Ascending aorta (tissue), 2 donors: Measurements from ENCODE around the gene PYGB. TPM values are rescaled to one million over a fixed set of nuclear protein-coding genes. Genes with fewer than 3 reads are reported as not detected.
"Not testable (repeated sequence)": the region's sequence is repeated elsewhere in the genome, so short reads cannot be mapped to it uniquely, and the experiment has no call there.

Experiments
- DNase-seq, 2 donors: peaks; one replicate each; pipeline ENCODE4 v3.0.0-alpha.2; 2019; ENCODE audit warnings: low spot score in 2 of 2
- H3K27ac ChIP-seq, 2 donors: fragments of 200-600 bp; sonication (generic); one replicate each; pipeline ENCODE4 v1.5.1; 2016 to 2017; ENCODE audit warnings: mild to moderate bottlenecking in 1 of 2
- H3K27me3 ChIP-seq: fragments of 200-600 bp; sonication (generic); one replicate; pipeline ENCODE4 v1.5.1; 2017
- H3K36me3 ChIP-seq, 2 donors: fragments of 200-600 bp; sonication (generic); one replicate each; pipeline ENCODE4 v1.5.1; 2016
- H3K4me1 ChIP-seq, 2 donors: fragments of 200-600 bp; sonication (generic); one replicate each; pipeline ENCODE4 v1.5.1; 2016 to 2017; ENCODE audit warnings: mild to moderate bottlenecking in 1 of 2
- H3K4me3 ChIP-seq, 2 donors: fragments of 200-600 bp; sonication (generic); one replicate each; pipeline ENCODE4 v1.5.1; 2016 to 2017; ENCODE audit warnings: mild to moderate bottlenecking in 1 of 2
- H3K9me3 ChIP-seq, 2 donors: fragments of 200-600 bp; sonication (generic); one replicate each; pipeline ENCODE4 v1.5.1; 2016
- CTCF ChIP-seq, 3 experiments: fragments of 200-600 bp in 2 of 3; fragments of 450-650 bp in 1 of 3; sonication (generic) in 2 of 3; IDR thresholded peaks; one replicate each; pipeline ENCODE4 v1.5.1; 2016 to 2019; ENCODE audit warnings: antibody characterized with exemption in 3 of 3, mild to moderate bottlenecking in 1 of 3, moderate library complexity in 1 of 3
- intact Hi-C: fragments of 100-400 bp; cut with DNase I; formaldehyde crosslinking; loops from one replicate; pipeline ENCODE4 v1.15.1; 2023
- total RNA-seq: library from RNA; depleted of rRNA; stranded (reverse); fragments of >200 nt; gene quantifications from one replicate; pipeline ENCODE4 v1.1.0, GENCODE V29; 2016

Gene PYGB
- total RNA-seq, 1 donor from 2014 or later: 125 TPM

GRCh38 chr20:25310268-25310920 lies 62.5 kb downstream of the PYGB start:
- intact Hi-C loops: no loop called here
- peak; percentile 29 to 58 (median 31) for TF ChIP-seq CTCF (IDR thresholded peaks at IDR 0.05)
- H3K4me1 ChIP-seq: peaks cover 10 to 21% of the 10 kb centered on the region in 2 donors
- peak; percentile 43 to 77 for DNase-seq
- H3K4me3 ChIP-seq: peak overlapping the region in 1 of 2 donors; percentile 32
- H3K27ac ChIP-seq: peak overlapping the region; percentile 59 to 66
- no peaks in the 10 kb centered on the region for H3K9me3 ChIP-seq
- peaks cover 0 to 9% of the 10 kb centered on the region in 2 donors for H3K36me3 ChIP-seq
- H3K27me3 ChIP-seq: no peaks in the 10 kb centered on the region

- Histone ChIP-seq H3K4me3 (peak overlapping the region in 1 of 2 donors; percentile 32), H3K4me1 (peaks cover 10 to 21% of the 10 kb centered on the region in 2 donors), H3K36me3 (peaks cover 0 to 9% of the 10 kb centered on the region in 2 donors), H3K9me3 (no peaks in the 10 kb centered on the region), H3K27ac (peak overlapping the region; percentile 59 to 66), H3K27me3 (no peaks in the 10 kb centered on the region)
- TF ChIP-seq CTCF (IDR thresholded peaks at IDR 0.05): no peak
- intact Hi-C loops: no loop called here
- peak in 1 of 2 donors; percentile 63 for DNase-seq
These were observed 63.2 kb downstream of the PYGB start for GRCh38 chr20:25310921-25311728.

- H3K4me3 ChIP-seq, DNase-seq, H3K36me3 ChIP-seq, H3K9me3 ChIP-seq, intact Hi-C loops, H3K27me3 ChIP-seq, H3K27ac ChIP-seq: not testable (repeated sequence)
- H3K4me1 ChIP-seq: peaks cover 10 to 21% of the 10 kb centered on the region in 2 donors
These were observed 64.8 kb downstream of the PYGB start for GRCh38 chr20:25312716-25313115.

- no peak overlapping the region for H3K4me3 ChIP-seq
- no peaks in the 10 kb centered on the region for H3K36me3 ChIP-seq
- no peaks in the 10 kb centered on the region for H3K9me3 ChIP-seq
- peaks cover 10 to 21% of the 10 kb centered on the region in 2 donors for H3K4me1 ChIP-seq
- intact Hi-C loops: no loop called here
- no peak overlapping the region for H3K27ac ChIP-seq
- no peak for TF ChIP-seq CTCF (IDR thresholded peaks at IDR 0.05)
- H3K27me3 ChIP-seq: no peaks in the 10 kb centered on the region
- DNase-seq: no peak
These were observed 65.7 kb downstream of the PYGB start for GRCh38 chr20:25313593-25313992.

GRCh38 chr20:25314497-25315417 lies 66.9 kb downstream of the PYGB start:
- intact Hi-C loops: no loop called here
- peak in 1 of 2 donors; percentile 56 for DNase-seq
- Histone ChIP-seq H3K4me1 (peaks cover 10 to 19% of the 10 kb centered on the region in 2 donors), H3K36me3 (no peaks in the 10 kb centered on the region), H3K27me3 (no peaks in the 10 kb centered on the region), H3K4me3 (no peak overlapping the region), H3K9me3 (no peaks in the 10 kb centered on the region), H3K27ac (no peak overlapping the region)
- TF ChIP-seq CTCF (IDR thresholded peaks at IDR 0.05): no peak
